BE2C (cell line): ENCODE results near the gene ELOVL6.

ENCODE experiments used
- DNase-seq: peaks from one replicate; pipeline ENCODE4 v3.0.0-alpha.2; 2020
- H3K27me3 ChIP-seq: fragments of 250-450 bp; sonication (Bioruptor Pico); 2 replicates; pipeline ENCODE4 v1.5.1; 2020; ENCODE audit warnings: mild to moderate bottlenecking
- H3K36me3 ChIP-seq: fragments of 250-450 bp; sonication (Bioruptor Pico); 2 replicates; pipeline ENCODE4 v1.5.1; 2020; ENCODE audit warnings: mild to moderate bottlenecking
- H3K4me1 ChIP-seq: fragments of 250-450 bp; sonication (Bioruptor Pico); 2 replicates; pipeline ENCODE4 v1.5.1; 2020
- H3K4me3 ChIP-seq: 2 replicates; pipeline ENCODE4 v1.5.1; 2011; ENCODE audit warnings: low read depth, low read length
- H3K9me3 ChIP-seq: fragments of 250-450 bp; sonication (Bioruptor Pico); 2 replicates; pipeline ENCODE4 v1.5.1; 2020
- TF ChIP-seq, protein P1 (sequence below): IDR thresholded peaks from 2 replicates; pipeline ENCODE4 v1.5.1; 2012; ENCODE audit warnings: mild to moderate bottlenecking, low read depth, low read length

The ELOVL6 gene

GRCh38 chr4:110132816-110133719 is 65.3 kb downstream of the ELOVL6 start:
- no peak for DNase-seq
- no peaks in the 10 kb centered on the region for H3K9me3 ChIP-seq
- H3K4me3 ChIP-seq = no peak overlapping the region
- no peaks in the 10 kb centered on the region for H3K27me3 ChIP-seq
- H3K36me3 ChIP-seq = no peaks in the 10 kb centered on the region; the same call in 1 of the 2 replicates
- TF ChIP-seq, protein P1, sequence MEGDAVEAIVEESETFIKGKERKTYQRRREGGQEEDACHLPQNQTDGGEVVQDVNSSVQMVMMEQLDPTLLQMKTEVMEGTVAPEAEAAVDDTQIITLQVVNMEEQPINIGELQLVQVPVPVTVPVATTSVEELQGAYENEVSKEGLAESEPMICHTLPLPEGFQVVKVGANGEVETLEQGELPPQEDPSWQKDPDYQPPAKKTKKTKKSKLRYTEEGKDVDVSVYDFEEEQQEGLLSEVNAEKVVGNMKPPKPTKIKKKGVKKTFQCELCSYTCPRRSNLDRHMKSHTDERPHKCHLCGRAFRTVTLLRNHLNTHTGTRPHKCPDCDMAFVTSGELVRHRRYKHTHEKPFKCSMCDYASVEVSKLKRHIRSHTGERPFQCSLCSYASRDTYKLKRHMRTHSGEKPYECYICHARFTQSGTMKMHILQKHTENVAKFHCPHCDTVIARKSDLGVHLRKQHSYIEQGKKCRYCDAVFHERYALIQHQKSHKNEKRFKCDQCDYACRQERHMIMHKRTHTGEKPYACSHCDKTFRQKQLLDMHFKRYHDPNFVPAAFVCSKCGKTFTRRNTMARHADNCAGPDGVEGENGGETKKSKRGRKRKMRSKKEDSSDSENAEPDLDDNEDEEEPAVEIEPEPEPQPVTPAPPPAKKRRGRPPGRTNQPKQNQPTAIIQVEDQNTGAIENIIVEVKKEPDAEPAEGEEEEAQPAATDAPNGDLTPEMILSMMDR = no peak
- H3K4me1 ChIP-seq = no peaks in the 10 kb centered on the region

DNA sequence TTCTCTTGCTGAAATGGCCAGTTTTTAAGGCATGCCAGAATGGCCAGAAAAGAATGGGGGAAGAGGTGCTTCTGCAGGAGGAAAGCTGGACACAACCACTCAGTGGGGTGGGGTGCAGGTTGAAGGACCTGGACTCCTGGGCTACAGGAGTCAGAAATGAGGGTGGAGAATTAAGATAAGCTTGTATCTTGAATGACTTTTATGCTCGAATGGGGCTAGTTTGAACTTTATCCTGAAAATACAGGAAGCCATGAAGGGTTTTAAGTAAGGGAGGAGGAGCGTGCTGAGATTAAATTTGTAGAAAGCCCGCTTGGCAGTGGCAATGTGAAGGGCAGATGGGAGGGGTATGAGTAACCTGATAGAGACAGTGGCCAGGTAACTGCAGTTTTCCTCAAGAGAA is 66.5 kb downstream of the ELOVL6 start:
- DNase-seq = no peak
- no peaks in the 10 kb centered on the region for H3K27me3 ChIP-seq
- H3K4me1 ChIP-seq = no peaks in the 10 kb centered on the region
- H3K9me3 ChIP-seq = no peaks in the 10 kb centered on the region
- no peak overlapping the region for H3K4me3 ChIP-seq
- H3K36me3 ChIP-seq = no peaks in the 10 kb centered on the region; the same call in 1 of the 2 replicates
- TF ChIP-seq, protein P1 = no peak

DNA sequence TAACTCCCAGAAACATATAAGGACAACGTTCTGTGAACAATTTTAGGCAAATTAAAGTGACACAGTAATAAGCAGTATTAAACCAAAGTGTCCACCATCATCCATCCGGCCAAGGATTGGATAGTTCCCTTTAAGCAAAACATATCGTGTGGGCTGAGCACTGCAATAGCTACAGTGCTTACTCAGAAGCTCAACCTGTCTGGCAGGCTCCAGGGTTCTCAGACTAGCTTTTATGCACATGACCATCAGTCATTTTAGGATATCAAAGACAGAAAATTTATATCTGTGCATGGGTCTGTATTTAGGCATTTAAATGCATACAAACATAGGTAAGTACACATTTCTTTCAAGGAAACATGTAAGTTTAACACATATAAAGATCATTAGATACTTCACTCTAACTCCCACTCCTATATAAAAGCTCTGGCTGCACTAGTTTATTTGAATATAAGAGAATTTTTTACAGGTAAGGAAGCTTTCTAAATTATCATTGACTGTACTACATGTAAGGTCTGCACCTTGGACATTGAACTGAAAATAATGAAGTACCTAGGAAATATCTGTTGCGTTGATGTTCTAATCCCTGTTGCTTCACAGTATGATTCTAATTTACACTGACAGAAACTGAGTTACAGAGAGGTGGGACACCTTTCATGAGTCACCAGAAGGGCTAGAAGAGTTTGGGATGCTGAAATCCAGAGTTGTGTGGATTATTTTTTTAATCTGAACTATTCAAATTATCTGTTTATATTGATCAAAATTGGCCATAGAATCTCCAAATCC is 67.6 kb downstream of the ELOVL6 start:
- Histone ChIP-seq H3K36me3 (no peaks in the 10 kb centered on the region; the same call in 1 of the 2 replicates), H3K4me1 (no peaks in the 10 kb centered on the region), H3K9me3 (no peaks in the 10 kb centered on the region), H3K4me3 (no peak overlapping the region), H3K27me3 (no peaks in the 10 kb centered on the region)
- TF ChIP-seq, protein P1 = no peak
- DNase-seq = no peak

DNA sequence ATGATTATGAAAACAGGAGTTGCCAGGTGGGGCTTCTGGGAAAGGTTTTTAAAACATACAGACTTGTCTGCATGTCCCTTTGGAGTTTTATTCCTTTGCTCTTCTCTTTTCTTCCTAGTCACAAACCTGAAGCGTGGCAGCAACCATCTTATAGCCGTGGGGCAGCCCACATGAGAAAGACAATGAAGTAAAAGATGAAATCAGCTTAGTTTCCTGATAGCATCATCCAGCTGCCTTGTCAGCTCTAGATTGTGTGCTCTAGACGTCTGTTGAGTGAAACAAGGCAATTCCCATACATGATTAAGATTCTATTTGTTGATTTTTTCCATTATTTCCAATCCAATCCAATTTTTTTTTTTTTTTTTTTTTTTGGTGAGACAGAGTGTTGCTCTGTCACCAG is 68.9 kb downstream of the ELOVL6 start:
- Histone ChIP-seq H3K4me1 (no peaks in the 10 kb centered on the region), H3K4me3 (no peak overlapping the region), H3K27me3 (no peaks in the 10 kb centered on the region), H3K36me3 (no peaks in the 10 kb centered on the region), H3K9me3 (no peaks in the 10 kb centered on the region)
- DNase-seq = no peak
- TF ChIP-seq, protein P1 = no peak

DNA sequence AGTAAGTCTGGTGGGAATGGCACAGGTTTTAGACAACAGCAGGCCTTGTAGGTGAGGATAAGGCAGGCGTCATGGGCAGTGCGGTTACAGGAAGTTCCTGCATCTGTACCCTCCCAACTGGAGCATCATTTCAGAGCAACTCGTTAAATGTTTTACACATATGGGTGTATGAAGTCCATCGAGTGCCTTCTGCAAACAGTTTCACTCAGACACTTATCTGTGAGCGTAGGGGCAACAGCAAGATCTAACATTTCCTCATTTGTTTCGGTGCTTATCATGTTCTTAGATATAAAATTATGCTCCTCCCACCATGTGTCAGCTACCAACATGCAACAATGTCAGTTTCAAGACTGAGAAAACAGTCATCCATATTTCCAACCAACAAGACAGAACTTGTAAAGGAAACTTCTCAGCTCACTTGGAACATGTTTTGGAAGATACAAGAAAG is 69.9 kb downstream of the ELOVL6 start:
- no peak for DNase-seq
- Histone ChIP-seq H3K9me3 (no peaks in the 10 kb centered on the region), H3K36me3 (no peaks in the 10 kb centered on the region; the same call in 1 of the 2 replicates), H3K4me3 (no peak overlapping the region), H3K4me1 (no peaks in the 10 kb centered on the region), H3K27me3 (no peaks in the 10 kb centered on the region)
- TF ChIP-seq, protein P1 = no peak
